Measurements from ENCODE around the gene BRF1. TPM values are rescaled to one million over a fixed set of nuclear protein-coding genes. Genes with fewer than 3 reads are reported as not detected.
"Not testable (repeated sequence)": the region's sequence is repeated elsewhere in the genome, so short reads cannot be mapped to it uniquely, and the experiment has no call there.

BRF1 gene
- total RNA-seq, 2 experiments from 2014 or later: 20.0 to 28.1 TPM

GRCh38 chr14:105285174-105285573 lies 15.6 kb downstream of the BRF1 start:
- ATAC-seq (no peak), DNase-seq (no peak)
- ChIA-PET POLR2A (no interaction called here), CTCF (interaction anchor here (0.5 kb wide), 1 partner anchor 34 kb away, joined by 3 read pairs; no protein-coding TSS in a partner anchor)
- H3K9me3 Mint-ChIP-seq (ENCODE audit: low read depth): no peaks in the 10 kb centered on the region
- no peak overlapping the region for H3K4me3 Mint-ChIP-seq
- H3K36me3 Mint-ChIP-seq (ENCODE audit: low read depth): peaks cover 3% of the 10 kb centered on the region
- intact Hi-C loops (cut with DNase I, micrococcal nuclease): no loop called here
- H3K4me1 Mint-ChIP-seq: peaks cover 23% of the 10 kb centered on the region
- no peaks in the 10 kb centered on the region for H3K27me3 Mint-ChIP-seq
- no peak overlapping the region for H3K27ac Mint-ChIP-seq

GRCh38 chr14:105283899-105284298 lies 16.9 kb downstream of the BRF1 start:
- intact Hi-C loops (cut with DNase I, micrococcal nuclease): no loop called here
- H3K4me1 Mint-ChIP-seq: peaks cover 23% of the 10 kb centered on the region
- peak; percentile 84 for ATAC-seq
- H3K27me3 Mint-ChIP-seq: no peaks in the 10 kb centered on the region
- peak overlapping the region; percentile 71 for H3K27ac Mint-ChIP-seq
- H3K36me3 Mint-ChIP-seq (ENCODE audit: low read depth): peaks cover 3% of the 10 kb centered on the region
- no peaks in the 10 kb centered on the region for H3K9me3 Mint-ChIP-seq (ENCODE audit: low read depth)
- POLR2A ChIA-PET: no interaction called here
- DNase-seq: peak; percentile 33
- CTCF ChIA-PET: no interaction called here
- H3K4me3 Mint-ChIP-seq: no peak overlapping the region

- H3K9me3 Mint-ChIP-seq (ENCODE audit: low read depth): no peaks in the 10 kb centered on the region
- no peak overlapping the region for H3K27ac Mint-ChIP-seq
- H3K4me1 Mint-ChIP-seq: peaks cover 23% of the 10 kb centered on the region
- DNase-seq (no peak), ATAC-seq (no peak)
- POLR2A ChIA-PET: no interaction called here
- CTCF ChIA-PET: interaction anchor here (0.6 to 1.4 kb wide), 4 partner anchors 12 to 345 kb away, joined by 3 read pairs; no protein-coding TSS in a partner anchor
- H3K36me3 Mint-ChIP-seq (ENCODE audit: low read depth): peaks cover 3% of the 10 kb centered on the region
- no peaks in the 10 kb centered on the region for H3K27me3 Mint-ChIP-seq
- H3K4me3 Mint-ChIP-seq: no peak overlapping the region
- intact Hi-C loops (cut with DNase I, micrococcal nuclease): no loop called here
Observed at GRCh38 chr14:105283028-105283427, 17.8 kb downstream of the BRF1 start.

GRCh38 chr14:105282098-105282725 lies 18.6 kb downstream of the BRF1 start:
- Mint-ChIP-seq H3K36me3 (ENCODE audit: low read depth) (peaks cover 3% of the 10 kb centered on the region), H3K4me1 (peaks cover 23% of the 10 kb centered on the region), H3K27ac (peak overlapping the region; percentile 7), H3K9me3 (ENCODE audit: low read depth) (no peaks in the 10 kb centered on the region), H3K4me3 (no peak overlapping the region), H3K27me3 (no peaks in the 10 kb centered on the region)
- ChIA-PET POLR2A (no interaction called here), CTCF (interaction anchor here (1.0 to 1.4 kb wide), 4 partner anchors 13 to 88 kb away, joined by 3 read pairs; no protein-coding TSS in a partner anchor)
- intact Hi-C loops (cut with DNase I, micrococcal nuclease): loop anchor here in 1 of 2 experiments (1.0 kb wide), 2 partner anchors 79 to 192 kb away; no protein-coding TSS in a partner anchor
- DNase-seq: no peak
- ATAC-seq: no peak

GRCh38 chr14:105281371-105282097 lies 19.3 kb downstream of the BRF1 start:
- Mint-ChIP-seq H3K4me1 (peaks cover 23% of the 10 kb centered on the region), H3K27me3 (no peaks in the 10 kb centered on the region), H3K27ac (no peak overlapping the region), H3K4me3 (no peak overlapping the region), H3K9me3 (ENCODE audit: low read depth) (no peaks in the 10 kb centered on the region), H3K36me3 (ENCODE audit: low read depth) (peaks cover 3% of the 10 kb centered on the region)
- DNase-seq (peak; percentile 38), ATAC-seq (no peak)
- POLR2A ChIA-PET: no interaction called here
- intact Hi-C loops (cut with DNase I, micrococcal nuclease): loop anchor here in 1 of 2 experiments (1.0 kb wide), 2 partner anchors 78 to 191 kb away; no protein-coding TSS in a partner anchor
- CTCF ChIA-PET: interaction anchor here (0.6 to 1.0 kb wide), 2 partner anchors 88 to 188 kb away, joined by 3 read pairs; no protein-coding TSS in a partner anchor

- Mint-ChIP-seq H3K27ac (no peak overlapping the region), H3K36me3 (ENCODE audit: low read depth) (peaks cover 3% of the 10 kb centered on the region), H3K9me3 (ENCODE audit: low read depth) (no peaks in the 10 kb centered on the region), H3K4me1 (peaks cover 23% of the 10 kb centered on the region), H3K27me3 (no peaks in the 10 kb centered on the region), H3K4me3 (no peak overlapping the region)
- DNase-seq (no peak), ATAC-seq (no peak)
- intact Hi-C loops (cut with DNase I, micrococcal nuclease): no loop called here
- ChIA-PET CTCF (no interaction called here), POLR2A (no interaction called here)
Observed at GRCh38 chr14:105280525-105280924, 20.3 kb downstream of the BRF1 start.

DNA sequence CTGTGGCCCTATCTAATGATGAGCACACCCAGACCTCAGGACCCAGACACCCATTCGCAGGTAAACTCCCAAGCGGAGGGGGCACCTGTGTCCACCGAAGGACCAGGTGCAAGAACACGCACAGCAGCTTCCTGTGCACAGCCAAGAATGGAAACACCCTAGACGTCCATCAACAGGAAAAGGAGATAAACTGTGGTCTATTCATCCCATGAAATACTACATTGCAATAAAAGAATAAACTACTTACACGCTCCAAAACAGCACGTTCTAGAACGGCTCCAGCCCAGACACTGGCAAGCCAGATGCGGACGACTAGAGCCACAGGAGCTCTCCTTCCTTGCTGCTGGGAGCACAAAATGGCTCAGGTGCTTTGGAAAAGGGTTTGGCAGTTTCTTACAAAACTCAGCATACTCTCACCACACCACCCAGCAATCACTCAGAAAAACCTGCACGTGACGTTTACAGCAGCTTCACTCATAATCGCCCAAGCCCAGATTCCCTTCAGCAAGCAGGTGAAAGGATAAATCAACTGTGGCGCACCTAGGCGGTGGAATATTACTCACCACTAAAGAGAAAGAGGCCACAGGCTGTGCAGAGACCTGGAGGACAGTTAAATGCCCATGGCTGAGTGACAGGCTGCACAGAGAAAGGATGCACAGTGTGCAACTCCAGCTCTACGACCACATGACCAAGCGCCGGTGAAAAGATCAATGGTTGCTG lies 21.0 kb downstream of the BRF1 start:
- POLR2A ChIA-PET: no interaction called here
- CTCF ChIA-PET: interaction anchor here (1.2 kb wide), 1 partner anchor 186 kb away, joined by 3 read pairs; no protein-coding TSS in a partner anchor
- Mint-ChIP-seq H3K27me3 (no peaks in the 10 kb centered on the region), H3K4me1 (peaks cover 22% of the 10 kb centered on the region), H3K27ac (no peak overlapping the region), H3K9me3 (ENCODE audit: low read depth) (no peaks in the 10 kb centered on the region), H3K4me3 (no peak overlapping the region), H3K36me3 (ENCODE audit: low read depth) (peaks cover 3% of the 10 kb centered on the region)
- intact Hi-C loops (cut with DNase I, micrococcal nuclease): no loop called here
- ATAC-seq (no peak), DNase-seq (no peak)

DNA sequence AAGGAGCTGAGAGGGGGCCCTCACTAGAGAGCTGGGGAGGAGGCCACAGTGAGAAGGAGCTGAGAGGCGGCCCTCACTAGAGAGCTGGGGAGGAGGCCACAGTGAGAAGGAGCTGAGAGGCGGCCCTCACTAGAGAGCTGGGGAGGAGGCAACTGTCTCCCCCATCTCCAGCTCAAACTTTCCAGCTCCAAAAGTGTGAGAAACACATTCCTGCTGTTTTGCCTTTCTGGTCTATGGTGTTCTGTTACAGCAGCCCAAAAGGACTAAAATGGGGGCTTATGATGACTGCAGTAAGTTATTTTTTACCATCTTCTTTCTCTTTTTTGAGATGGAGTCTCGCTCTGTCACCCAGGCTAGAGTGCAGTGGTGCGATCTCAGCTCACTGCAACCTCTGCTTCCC lies 23.4 kb downstream of the BRF1 start:
- POLR2A ChIA-PET; DNase-seq; H3K27me3 Mint-ChIP-seq; intact Hi-C loops (cut with DNase I, micrococcal nuclease); H3K9me3 Mint-ChIP-seq (ENCODE audit: low read depth); ATAC-seq; H3K4me3 Mint-ChIP-seq; H3K27ac Mint-ChIP-seq; H3K36me3 Mint-ChIP-seq (ENCODE audit: low read depth); H3K4me1 Mint-ChIP-seq: not testable (repeated sequence)
- CTCF ChIA-PET: interaction anchor here (0.6 to 1.4 kb wide), 3 partner anchors 29 to 93 kb away, joined by 3 to 4 read pairs (median 4); partner anchors contain the start of gene BTBD6

DNA sequence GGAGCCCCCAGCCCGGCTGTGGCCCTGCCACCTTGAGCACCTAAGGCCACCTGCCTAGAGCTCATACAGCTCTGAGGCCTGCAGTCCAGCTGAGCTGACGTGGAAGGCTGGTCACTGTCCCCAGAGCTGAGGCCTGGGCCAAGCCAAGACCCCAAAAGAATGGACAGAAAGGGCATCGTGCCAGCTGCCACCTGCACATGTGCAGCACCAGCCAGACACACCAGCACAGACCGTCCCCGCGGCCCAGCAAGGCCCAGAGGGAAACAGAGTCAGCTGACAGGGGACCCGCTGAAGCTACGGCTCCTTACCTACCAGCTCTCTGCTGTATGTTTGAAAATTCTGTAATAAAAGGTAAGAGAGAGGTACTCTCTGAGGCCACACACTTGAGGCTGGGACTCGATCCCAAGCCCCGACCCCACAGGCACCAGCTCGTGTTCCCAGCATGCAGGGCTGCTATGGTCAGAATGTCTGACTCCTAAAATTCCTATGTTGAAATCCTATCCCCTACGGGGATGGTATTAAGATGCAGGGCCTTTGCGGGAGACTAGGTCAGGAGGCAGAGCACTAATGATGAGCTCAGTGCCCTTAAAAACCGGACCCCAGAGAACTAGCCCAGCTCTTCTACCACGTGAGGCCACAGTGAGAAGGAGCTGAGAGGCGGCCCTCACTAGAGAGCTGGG lies 25.4 kb downstream of the BRF1 start:
- POLR2A ChIA-PET: interaction anchor here (0.7 kb wide), 1 partner anchor 77 kb away, joined by 3 read pairs; no protein-coding TSS in a partner anchor
- Mint-ChIP-seq H3K4me1 (no peaks in the 10 kb centered on the region), H3K36me3 (ENCODE audit: low read depth) (no peaks in the 10 kb centered on the region), H3K27ac (no peak overlapping the region), H3K4me3 (no peak overlapping the region), H3K9me3 (ENCODE audit: low read depth) (no peaks in the 10 kb centered on the region), H3K27me3 (no peaks in the 10 kb centered on the region)
- DNase-seq (no peak), ATAC-seq (no peak)
- intact Hi-C loops (cut with DNase I, micrococcal nuclease): no loop called here
- CTCF ChIA-PET: interaction anchor here (1.0 kb wide), 1 partner anchor 185 kb away, joined by 3 read pairs; no protein-coding TSS in a partner anchor

- H3K36me3 Mint-ChIP-seq (ENCODE audit: low read depth): no peaks in the 10 kb centered on the region
- DNase-seq (no peak), ATAC-seq (no peak)
- H3K27me3 Mint-ChIP-seq: no peaks in the 10 kb centered on the region
- no peak overlapping the region for H3K4me3 Mint-ChIP-seq
- no peaks in the 10 kb centered on the region for H3K4me1 Mint-ChIP-seq
- no peak overlapping the region for H3K27ac Mint-ChIP-seq
- ChIA-PET POLR2A (no interaction called here), CTCF (no interaction called here)
- intact Hi-C loops (cut with DNase I, micrococcal nuclease): no loop called here
- H3K9me3 Mint-ChIP-seq (ENCODE audit: low read depth): no peaks in the 10 kb centered on the region
Observed at GRCh38 chr14:105274637-105275036, 26.2 kb downstream of the BRF1 start.

DNA sequence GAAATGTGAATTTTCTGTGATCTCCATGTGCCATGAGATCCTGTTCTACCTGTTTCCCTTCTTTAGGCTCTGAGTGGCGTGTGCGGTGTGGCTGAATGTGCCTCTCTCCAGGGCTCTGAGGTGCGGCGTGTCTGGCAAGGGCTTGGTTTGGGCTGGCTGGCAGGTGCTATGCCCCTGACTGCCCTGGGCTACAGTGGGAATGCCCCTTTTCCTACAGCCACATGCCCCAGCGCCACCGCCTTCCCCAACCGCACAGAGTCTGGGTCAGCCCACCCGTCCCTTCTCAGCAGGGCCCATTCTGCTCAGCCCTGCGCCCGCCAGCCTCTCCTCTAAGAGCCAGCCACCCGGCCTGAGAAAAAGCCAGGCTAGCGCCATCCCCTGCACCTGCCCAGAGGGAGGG lies 27.7 kb downstream of the BRF1 start:
- POLR2A ChIA-PET: no interaction called here
- H3K4me1 Mint-ChIP-seq: no peaks in the 10 kb centered on the region
- H3K36me3 Mint-ChIP-seq (ENCODE audit: low read depth): peaks cover 2% of the 10 kb centered on the region
- intact Hi-C loops (cut with DNase I, micrococcal nuclease): no loop called here
- H3K9me3 Mint-ChIP-seq (ENCODE audit: low read depth): no peaks in the 10 kb centered on the region
- CTCF ChIA-PET: no interaction called here
- H3K4me3 Mint-ChIP-seq: no peak overlapping the region
- ATAC-seq (no peak), DNase-seq (no peak)
- no peak overlapping the region for H3K27ac Mint-ChIP-seq
- no peaks in the 10 kb centered on the region for H3K27me3 Mint-ChIP-seq

Data from activated CD4-positive, alpha-beta T cell treated with anti-CD3 and anti-CD28 coated beads for 36 hours (primary cell).